GM19395 (cell line): Measurements from ENCODE around the gene SLC8A1.

ENCODE experiments used
- ATAC-seq: cut with Tn5 transposase; IDR thresholded peaks from one replicate; pipeline ENCODE4 v1.9.1; 2021; ENCODE audit warnings: mild to moderate bottlenecking, moderate library complexity; ENCODE audit not compliant: unreplicated experiment

Gene SLC8A1

GRCh38 chr2:40317046-40317445 is 134.8 kb downstream of the SLC8A1 start:
- ATAC-seq, result no peak

GRCh38 chr2:40316620-40317019 is 135.3 kb downstream of the SLC8A1 start:
- ATAC-seq, result no peak

GRCh38 chr2:40315683-40316082 is 136.2 kb downstream of the SLC8A1 start:
- no peak for ATAC-seq

- no peak for ATAC-seq
These were observed 140.9 kb downstream of the SLC8A1 start for GRCh38 chr2:40311026-40311425.

GRCh38 chr2:40310303-40310702 is 141.6 kb downstream of the SLC8A1 start:
- no peak for ATAC-seq

GRCh38 chr2:40304340-40304739 is 147.6 kb downstream of the SLC8A1 start:
- ATAC-seq, result no peak

GRCh38 chr2:40303746-40304145 is 148.1 kb downstream of the SLC8A1 start:
- no peak for ATAC-seq

GRCh38 chr2:40302751-40303325 is 149.1 kb downstream of the SLC8A1 start:
- no peak for ATAC-seq

GRCh38 chr2:40300391-40300790 is 151.5 kb downstream of the SLC8A1 start:
- no peak for ATAC-seq

GRCh38 chr2:40299781-40300180 is 152.1 kb downstream of the SLC8A1 start:
- no peak for ATAC-seq

GRCh38 chr2:40299173-40299572 is 152.7 kb downstream of the SLC8A1 start:
- ATAC-seq, result no peak

- ATAC-seq, result no peak
These were observed 153.9 kb downstream of the SLC8A1 start for GRCh38 chr2:40298026-40298425.

GRCh38 chr2:40292291-40292690 is 159.6 kb downstream of the SLC8A1 start:
- ATAC-seq, result no peak

- no peak for ATAC-seq
These were observed 162.0 kb downstream of the SLC8A1 start for GRCh38 chr2:40289771-40290404.

GRCh38 chr2:40287773-40288172 is 164.1 kb downstream of the SLC8A1 start:
- no peak for ATAC-seq

- no peak for ATAC-seq
These were observed 164.7 kb downstream of the SLC8A1 start for GRCh38 chr2:40287195-40287594.

GRCh38 chr2:40286721-40287120 is 165.2 kb downstream of the SLC8A1 start:
- no peak for ATAC-seq

GRCh38 chr2:40285391-40285790 is 166.5 kb downstream of the SLC8A1 start:
- no peak for ATAC-seq

- ATAC-seq, result no peak
These were observed 167.1 kb downstream of the SLC8A1 start for GRCh38 chr2:40284797-40285196.

GRCh38 chr2:40283111-40283909 is 168.6 kb downstream of the SLC8A1 start:
- no peak for ATAC-seq

- ATAC-seq, result no peak
These were observed 169.5 kb downstream of the SLC8A1 start for GRCh38 chr2:40282428-40282827.
